H1 (cell line): ENCODE measurements around the gene UBE2V1. TPM values are rescaled to one million over a fixed set of nuclear protein-coding genes. Genes with fewer than 3 reads are reported as not detected.

ENCODE experiments used
- CTCF ChIA-PET: fragments of 300-600 bp; sonication (Branson Sonifier 250); formaldehyde crosslinking; loops from one replicate; lab custom pipeline; 2021; ENCODE audit not compliant: partially characterized antibody; lab: Charles Lee
- POLR2A ChIA-PET: fragments of 300-600 bp; sonication (Branson Sonifier 250); formaldehyde crosslinking; loops from one replicate; lab custom pipeline; 2021; ENCODE audit warnings: inconsistent platforms; ENCODE audit not compliant: partially characterized antibody; lab: Charles Lee
- DNase-seq, 2 experiments: peaks; one replicate each; pipeline versions ENCODE4 v3.0.0 to v3.0.0-alpha.2; 2010 to 2022; ENCODE audit warnings: low spot score in 2 of 2, low read depth in 1 of 2, mixed read lengths in 1 of 2
- FAIRE-seq: peaks from 2 replicates; lab custom pipeline; 2011; peaks lifted over from hg19 to GRCh38; lab: Jason Lieb, UNC
- H2AFZ ChIP-seq: 2 replicates; pipeline ENCODE4 v1.8.1; 2012; ENCODE audit warnings: low read length, inconsistent platforms
- H2AK5ac ChIP-seq: 2 replicates; pipeline ENCODE4 v1.6.1; 2013; ENCODE audit warnings: low read depth, low read length
- H2BK120ac ChIP-seq: replicated peaks from 2 replicates; pipeline ENCODE3; 2013; ENCODE audit warnings: low read depth, low read length, inconsistent platforms
- H2BK12ac ChIP-seq: 2 replicates; pipeline ENCODE4 v1.6.1; 2013; ENCODE audit warnings: low read depth, low read length
- H2BK15ac ChIP-seq: 2 replicates; pipeline ENCODE4 v1.6.1; 2013; ENCODE audit warnings: low read length
- H2BK20ac ChIP-seq: 2 replicates; pipeline ENCODE4 v1.6.1; 2013; ENCODE audit warnings: low read length
- H2BK5ac ChIP-seq: 2 replicates; pipeline ENCODE4 v1.6.1; 2013; ENCODE audit warnings: low read depth, low read length
- H3K14ac ChIP-seq: 2 replicates; pipeline ENCODE4 v1.6.1; 2013; ENCODE audit warnings: inconsistent platforms; ENCODE audit not compliant: insufficient read length
- H3K18ac ChIP-seq: 2 replicates; pipeline ENCODE4 v1.6.1; 2013; ENCODE audit warnings: low read length; ENCODE audit errors: extremely low read depth
- H3K23ac ChIP-seq: 2 replicates; pipeline ENCODE4 v1.6.1; 2013; ENCODE audit warnings: inconsistent platforms; ENCODE audit not compliant: insufficient read length
- H3K23me2 ChIP-seq: 2 replicates; pipeline ENCODE4 v1.6.1; 2013; ENCODE audit warnings: low read depth, low read length
- H3K27ac ChIP-seq: 2 replicates; pipeline ENCODE4 v1.6.1; 2011; ENCODE audit warnings: low read depth, low read length, inconsistent platforms
- H3K27me3 ChIP-seq, 4 experiments: replicated peaks in 1 of 4; 1 replicate in 1 of 4; 2 replicates in 3 of 4; pipeline versions ENCODE4 v1.6.1 to v1.8.1; 2011 to 2013; ENCODE audit warnings: low read length in 3 of 4, mild to moderate bottlenecking in 3 of 4, inconsistent platforms in 2 of 4, mixed read lengths in 2 of 4, moderate library complexity in 1 of 4; ENCODE audit not compliant: control insufficient read depth in 3 of 4, insufficient read depth in 3 of 4; ENCODE audit errors: extremely low read depth in 1 of 4
- H3K36me3 ChIP-seq, 4 experiments: 2 replicates each; pipeline versions ENCODE4 v1.6.1 to v1.8.1; 2011 to 2013; ENCODE audit warnings: mild to moderate bottlenecking in 4 of 4, low read length in 3 of 4, moderate library complexity in 2 of 4, control low read depth in 1 of 4, inconsistent platforms in 1 of 4; ENCODE audit not compliant: insufficient read depth in 4 of 4, control insufficient read depth in 2 of 4
- H3K4ac ChIP-seq: replicated peaks from 2 replicates; pipeline ENCODE3; 2013; ENCODE audit warnings: low read length, low read depth, mixed read lengths, inconsistent platforms; ENCODE audit not compliant: insufficient read length
- H3K4me1 ChIP-seq, 4 experiments: replicated peaks in 1 of 4; 1 replicate in 1 of 4; 2 replicates in 3 of 4; pipeline versions ENCODE4 v1.6.1 to v1.8.1; 2011 to 2013; ENCODE audit warnings: low read length in 3 of 4, inconsistent platforms in 2 of 4, mixed read lengths in 1 of 4; ENCODE audit not compliant: insufficient read depth in 4 of 4, control insufficient read depth in 3 of 4
- H3K4me2 ChIP-seq, 2 experiments: 2 replicates each; pipeline versions ENCODE4 v1.6.1 to v1.8.1; 2011 to 2013; ENCODE audit warnings: low read depth in 2 of 2, low read length in 2 of 2, control low read depth in 1 of 2, inconsistent platforms in 1 of 2, mild to moderate bottlenecking in 1 of 2; ENCODE audit not compliant: insufficient read depth in 1 of 2
- H3K4me3 ChIP-seq, 4 experiments: fragments of 200-600, 300-600 bp in 1 of 4; sonication (generic), shearing (Covaris generic), sonication (Bioruptor Twin) in 1 of 4; 2 replicates each; pipeline versions ENCODE4 v1.5.1 to v1.8.1; 2011 to 2016; ENCODE audit warnings: low read length in 4 of 4, low read depth in 3 of 4, control low read depth in 2 of 4, inconsistent platforms in 2 of 4, mild to moderate bottlenecking in 2 of 4, mixed read lengths in 1 of 4, moderate library complexity in 1 of 4; ENCODE audit not compliant: insufficient read depth in 2 of 4; ENCODE audit errors: extremely low read depth in 1 of 4
- H3K56ac ChIP-seq: replicated peaks from 2 replicates; pipeline ENCODE3; 2013; ENCODE audit warnings: low read depth, mild to moderate bottlenecking, mixed read lengths, low read length, inconsistent platforms; ENCODE audit not compliant: insufficient read length
- H3K79me1 ChIP-seq: 2 replicates; pipeline ENCODE4 v1.6.1; 2013; ENCODE audit warnings: low read depth, low read length, control low read depth
- H3K79me2 ChIP-seq, 2 experiments: 2 replicates each; pipeline versions ENCODE4 v1.6.1 to v1.8.1; 2012 to 2013; ENCODE audit warnings: low read length in 2 of 2, mild to moderate bottlenecking in 2 of 2, inconsistent platforms in 1 of 2; ENCODE audit not compliant: insufficient read depth in 2 of 2, control insufficient read depth in 1 of 2
- H3K9ac ChIP-seq, 4 experiments: replicated peaks in 1 of 4; 1 replicate in 1 of 4; 2 replicates in 3 of 4; pipeline versions ENCODE4 v1.6.1 to v1.8.1; 2011 to 2013; ENCODE audit warnings: low read depth in 3 of 4, low read length in 3 of 4, control low read depth in 2 of 4, mild to moderate bottlenecking in 2 of 4, moderate library complexity in 2 of 4, inconsistent platforms in 1 of 4; ENCODE audit errors: extremely low read depth in 1 of 4
- H3K9me3 ChIP-seq, 2 experiments: 2 replicates each; pipeline versions ENCODE4 v1.6.1 to v1.8.1; 2012 to 2013; ENCODE audit warnings: mild to moderate bottlenecking in 2 of 2, moderate library complexity in 2 of 2, control low read depth in 1 of 2, inconsistent platforms in 1 of 2, low read depth in 1 of 2, low read length in 1 of 2, mixed read lengths in 1 of 2; ENCODE audit not compliant: insufficient read depth in 2 of 2
- H4K20me1 ChIP-seq, 2 experiments: replicated peaks in 1 of 2; 2 replicates each; pipeline versions ENCODE3 to v1.8.1; 2011 to 2013; ENCODE audit warnings: inconsistent platforms in 2 of 2, low read length in 2 of 2, mild to moderate bottlenecking in 1 of 2; ENCODE audit not compliant: insufficient read depth in 2 of 2, control insufficient read depth in 1 of 2
- H4K5ac ChIP-seq: 2 replicates; pipeline ENCODE4 v1.6.1; 2013; ENCODE audit warnings: low read length, low read depth, mixed read lengths, inconsistent platforms; ENCODE audit not compliant: insufficient read length
- H4K8ac ChIP-seq: 2 replicates; pipeline ENCODE4 v1.8.0; 2013; ENCODE audit warnings: mild to moderate bottlenecking, moderate library complexity, low read length, inconsistent platforms; ENCODE audit not compliant: insufficient read depth; ENCODE audit errors: extremely low read depth
- H4K91ac ChIP-seq: replicated peaks from 2 replicates; pipeline ENCODE3; 2013; ENCODE audit warnings: low read length, mixed read lengths, inconsistent platforms; ENCODE audit not compliant: insufficient read length
- ATF2 ChIP-seq: IDR thresholded peaks from 2 replicates; pipeline ENCODE4 v1.6.1; 2012; ENCODE audit warnings: low read length, inconsistent platforms
- ATF3 ChIP-seq: IDR thresholded peaks from 2 replicates; pipeline ENCODE4 v1.6.1; 2011; ENCODE audit warnings: low read depth, mild to moderate bottlenecking, low read length; ENCODE audit not compliant: insufficient read depth
- BRCA1 ChIP-seq: IDR thresholded peaks from 2 replicates; pipeline ENCODE4 v1.6.1; 2012; ENCODE audit warnings: low read depth, low read length, improper control_type of control experiment
- CHD2 ChIP-seq: IDR thresholded peaks from 2 replicates; pipeline ENCODE4 v1.6.1; 2012; ENCODE audit warnings: low read length, improper control_type of control experiment
- EZH2 ChIP-seq: fragments of 200-600 bp; sonication (generic); IDR thresholded peaks from 2 replicates; pipeline ENCODE4 v1.7.1; 2012; ENCODE audit warnings: low read depth, mild to moderate bottlenecking, moderate library complexity, low read length, inconsistent platforms; ENCODE audit not compliant: severe bottlenecking
- HDAC2 ChIP-seq, 2 experiments: fragments of 300-600 bp in 1 of 2; sonication (generic) in 1 of 2; IDR thresholded peaks; 2 replicates each; pipeline ENCODE4 v1.6.1; 2011 to 2012; ENCODE audit warnings: low read depth in 2 of 2, low read length in 2 of 2, mild to moderate bottlenecking in 2 of 2, moderate library complexity in 2 of 2, borderline replicate concordance in 1 of 2, inconsistent platforms in 1 of 2
- KDM1A ChIP-seq: fragments of 200-600, 300-600 bp; sonication (generic); IDR thresholded peaks from 2 replicates; pipeline ENCODE4 v1.7.1; 2016; ENCODE audit warnings: mild to moderate bottlenecking, low read length, borderline replicate concordance
- POLR2A ChIP-seq, 2 experiments: IDR thresholded peaks; 1 replicate in 1 of 2; 2 replicates in 1 of 2; pipeline ENCODE4 v1.6.1; 2011; ENCODE audit warnings: low read depth in 2 of 2, low read length in 2 of 2, mild to moderate bottlenecking in 2 of 2; ENCODE audit errors: control extremely low read depth in 1 of 2
- POLR2AphosphoS5 ChIP-seq: IDR thresholded peaks from 2 replicates; pipeline ENCODE4 v1.6.1; 2011; ENCODE audit warnings: low read depth, low read length
- SIN3A ChIP-seq, 2 experiments: IDR thresholded peaks in 1 of 2; conservative IDR thresholded peaks in 1 of 2; 2 replicates each; pipeline ENCODE4 v1.6.1; 2011 to 2012; ENCODE audit warnings: low read length in 2 of 2, improper control_type of control experiment in 1 of 2, low read depth in 1 of 2, mild to moderate bottlenecking in 1 of 2
- SP1 ChIP-seq: IDR thresholded peaks from 2 replicates; pipeline ENCODE4 v1.6.1; 2011; ENCODE audit warnings: low read depth, low read length
- SP4 ChIP-seq: IDR thresholded peaks from 2 replicates; pipeline ENCODE4 v1.6.1; 2012; ENCODE audit warnings: low read length, inconsistent platforms
- whole genome bisulfite sequencing, 2 experiments: shearing (Covaris generic) in 1 of 2; methylation state at CpG; one replicate each; pipeline versions ENCODE4 v1.1.6 to v1.1.7; 2013 to 2015; ENCODE audit warnings: low lambda C conversion rate in 2 of 2, mixed read lengths in 2 of 2, inconsistent platforms in 1 of 2, low coverage in 1 of 2, missing lambda C conversion rate in 1 of 2; ENCODE audit not compliant: insufficient replicate concordance in 2 of 2, insufficient coverage in 1 of 2, insufficient read length in 1 of 2; ENCODE audit errors: extremely low coverage in 1 of 2, missing lambda C conversion rate in 1 of 2; 5-methylcytosine and 5-hydroxymethylcytosine counted together
- polyA plus RNA-seq, 7 experiments: library from polyadenylated mRNA; depleted of rRNA in 3 of 7; stranded (reverse) in 5 of 7; unstranded in 2 of 7; fragments of >200 nt in 5 of 7; fragments of 200-250 nt in 2 of 7; gene quantifications; 1 replicate in 5 of 7; 2 replicates in 1 of 7; 4 replicates in 1 of 7; pipeline versions ENCODE4 v1.2.1 to v1.2.3, GENCODE V29; 2011 to 2013; ENCODE audit warnings: missing spikeins in 2 of 7, mixed read lengths in 2 of 7
- total RNA-seq: library from RNA; stranded (reverse); fragmentation: NEBNext Ultra II Directional; extraction: Animal tissue kit (Norgen Biotek cat#: 25700); gene quantifications from 2 replicates; pipeline ENCODE4 v1.2.1, GENCODE V29; 2021

Gene UBE2V1
- total and polyA plus RNA-seq, 2 of the 8 experiments (the other 6 are each of a cell fraction or from before 2014, with no cell fraction given), result 141 to 184 TPM

DNA sequence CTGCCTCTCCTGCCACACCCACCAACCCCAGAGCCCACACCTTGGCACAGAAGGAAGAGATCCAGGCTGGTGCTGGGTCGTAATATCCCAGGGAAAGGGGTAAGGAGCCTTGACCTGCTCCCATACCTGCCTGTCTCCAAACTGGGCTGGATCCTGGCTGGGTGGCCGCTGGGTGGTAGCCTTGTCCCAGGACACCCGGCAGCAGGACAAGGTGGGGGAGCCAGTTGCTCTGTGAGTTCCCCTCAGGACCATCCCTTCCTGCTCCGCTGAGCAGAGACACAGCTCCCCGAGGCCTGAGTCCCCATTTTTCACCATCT, 58.8 kb downstream of the UBE2V1 start:
- H2BK5ac ChIP-seq, result no peak overlapping the region
- peak overlapping the region; percentile 75; the same call in 1 of the 2 replicates for H2AFZ ChIP-seq
- H3K27me3 ChIP-seq, result peaks cover 0 to 2% (median 0%) of the 10 kb centered on the region in 4 experiments; a peak in 1 of 7 replicates
- H3K36me3 ChIP-seq, result no peaks in the 10 kb centered on the region
- FAIRE-seq (no peak), DNase-seq (no peak)
- no peak overlapping the region for H2AK5ac ChIP-seq
- no peak overlapping the region for H3K4me3 ChIP-seq
- no peak overlapping the region for H3K4ac ChIP-seq
- H4K20me1 ChIP-seq, result no peaks in the 10 kb centered on the region
- H4K91ac ChIP-seq, result no peak overlapping the region
- H2BK120ac ChIP-seq, result no peak overlapping the region
- H2BK20ac ChIP-seq, result no peak overlapping the region
- POLR2A ChIA-PET, result interaction anchor here (1.2 to 3.3 kb wide), 6 partner anchors 15 to 72 kb away, joined by 3 to 12 read pairs (median 4); partner anchors contain the start of gene SNAI1
- H3K56ac ChIP-seq, result no peak overlapping the region
- peak overlapping the region; percentile 83 for H2BK15ac ChIP-seq
- peaks cover 0 to 5% (median 2%) of the 10 kb centered on the region in 4 experiments; a peak in 3 of 7 replicates for H3K4me1 ChIP-seq
- CTCF ChIA-PET, result interaction anchor here (1.1 to 2.0 kb wide), 4 partner anchors 10 to 125 kb away, joined by 3 to 6 read pairs (median 4); no protein-coding TSS in a partner anchor
- H2BK12ac ChIP-seq, result peak overlapping the region; percentile 75; the same call in 1 of the 2 replicates
- 89% methylated on average over 5 of the region's 5 CpGs; no CpG with 5 or more reads in 1 of the 2 experiments for WGBS, 2 experiments
- H3K14ac ChIP-seq, result no peak overlapping the region
- no peak overlapping the region for H4K5ac ChIP-seq
- no peak overlapping the region for H3K4me2 ChIP-seq
- no peak overlapping the region for H3K9ac ChIP-seq
- H3K23ac ChIP-seq, result no peak overlapping the region
- H3K18ac ChIP-seq, result no peak overlapping the region
- H3K27ac ChIP-seq, result no peak overlapping the region
- no peaks in the 10 kb centered on the region for H3K79me2 ChIP-seq
- no peaks in the 10 kb centered on the region for H3K9me3 ChIP-seq
- no peaks in the 10 kb centered on the region for H3K79me1 ChIP-seq
- no peak overlapping the region for H4K8ac ChIP-seq
- no peaks in the 10 kb centered on the region for H3K23me2 ChIP-seq
- TF ChIP-seq CHD2 (no peak), ATF3 (no peak), POLR2A (IDR thresholded peaks at IDR 0.05; ENCODE audit: control extremely low read depth in 1 of 2, low read depth in 2 of 2, low read length in 2 of 2) (no peak), HDAC2 (IDR thresholded peaks at IDR 0.05; ENCODE audit: borderline replicate concordance in 1 of 2, low read depth in 2 of 2, low read length in 2 of 2) (no peak), BRCA1 (no peak), EZH2 (no peak), KDM1A (no peak), ATF2 (no peak), POLR2AphosphoS5 (no peak), SIN3A (conservative IDR thresholded peaks at IDR 0.05 in 1 of 2, IDR thresholded peaks at IDR 0.05 in 1 of 2; ENCODE audit: low read depth in 1 of 2, low read length in 2 of 2) (no peak), SP1 (no peak), SP4 (no peak)
